Kidney glomerular epithelial cell (primary cell): Measurements from ENCODE around the gene NEU4.

Experiments
- DNase-seq: peaks from one replicate; lab custom pipeline; 2025; lab: John Stamatoyannopoulos, UW

NEU4 gene

DNA sequence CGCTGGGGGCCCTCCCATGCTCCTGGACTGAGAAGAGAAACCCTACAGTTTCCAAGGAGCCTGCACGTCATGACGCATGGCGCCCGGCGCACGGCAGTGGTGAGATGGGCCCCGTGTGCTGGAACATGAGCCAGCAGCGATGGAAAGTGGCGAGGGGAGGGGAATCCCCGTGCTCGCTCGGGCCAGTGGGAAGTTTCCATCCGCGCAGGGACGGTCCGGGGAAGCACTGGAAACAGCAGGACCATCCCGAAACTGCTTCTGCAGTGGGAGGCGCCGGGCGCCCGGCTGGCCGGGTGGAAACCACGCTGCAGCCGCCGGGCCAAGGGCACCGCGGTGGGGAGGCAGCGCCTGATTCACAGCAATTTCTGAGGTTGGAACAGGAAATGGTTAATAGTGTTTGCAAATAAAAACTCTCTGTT is 54.6 kb downstream of the NEU4 start:
- DNase-seq, result no peak

DNA sequence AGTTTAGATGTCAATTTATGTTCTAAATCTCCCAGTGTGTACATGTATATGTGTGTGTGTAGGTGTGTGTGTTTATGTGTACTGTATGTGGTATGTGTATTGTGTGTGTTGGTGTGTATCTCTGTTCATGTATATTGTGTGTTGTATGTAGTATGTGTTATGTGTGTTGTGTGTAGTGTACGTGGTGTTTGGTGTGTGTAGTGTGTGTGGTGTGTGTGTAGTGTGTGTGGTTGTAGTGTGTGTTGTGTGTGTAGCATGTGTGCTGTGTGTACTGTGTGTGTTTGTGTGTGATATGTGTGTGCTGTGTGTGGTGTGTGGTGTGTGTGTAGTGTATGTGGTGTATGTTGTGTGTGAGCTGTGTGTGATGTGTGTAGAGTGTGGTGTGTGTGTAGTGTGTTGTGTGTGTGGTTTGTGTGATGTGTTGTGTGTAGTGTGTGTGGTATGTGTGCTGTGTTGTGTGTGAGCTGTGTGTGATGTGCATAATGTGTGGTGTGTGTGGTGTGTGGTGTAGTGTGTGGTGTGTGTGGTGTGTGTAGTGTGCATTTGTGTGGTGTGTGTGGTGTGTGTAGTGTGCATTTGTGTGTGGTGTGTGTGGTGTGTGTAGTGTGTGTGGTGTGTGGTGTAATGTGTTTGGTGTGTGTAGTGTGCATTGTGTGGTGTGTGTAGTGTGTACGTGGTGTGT is 55.3 kb downstream of the NEU4 start:
- no peak for DNase-seq

DNA sequence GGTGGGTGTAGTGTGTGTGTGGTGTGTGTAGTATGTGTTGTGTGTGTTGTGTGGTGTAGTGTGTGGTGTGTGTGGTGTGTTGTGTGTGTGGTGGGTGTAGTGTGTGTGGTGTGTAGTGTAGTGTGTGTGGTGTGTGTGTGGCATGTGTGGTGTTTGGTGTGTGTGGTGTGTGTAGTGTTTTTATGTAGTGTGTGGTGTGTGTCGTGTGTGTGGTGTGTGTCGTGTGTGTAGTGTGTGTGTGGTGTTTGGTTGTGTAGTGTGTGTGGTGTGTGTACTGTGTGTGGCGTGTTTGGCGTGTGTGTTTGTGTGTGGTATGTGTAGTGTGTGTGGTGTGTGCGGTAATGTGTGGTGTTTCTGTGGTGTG is 55.8 kb downstream of the NEU4 start:
- no peak for DNase-seq

DNA sequence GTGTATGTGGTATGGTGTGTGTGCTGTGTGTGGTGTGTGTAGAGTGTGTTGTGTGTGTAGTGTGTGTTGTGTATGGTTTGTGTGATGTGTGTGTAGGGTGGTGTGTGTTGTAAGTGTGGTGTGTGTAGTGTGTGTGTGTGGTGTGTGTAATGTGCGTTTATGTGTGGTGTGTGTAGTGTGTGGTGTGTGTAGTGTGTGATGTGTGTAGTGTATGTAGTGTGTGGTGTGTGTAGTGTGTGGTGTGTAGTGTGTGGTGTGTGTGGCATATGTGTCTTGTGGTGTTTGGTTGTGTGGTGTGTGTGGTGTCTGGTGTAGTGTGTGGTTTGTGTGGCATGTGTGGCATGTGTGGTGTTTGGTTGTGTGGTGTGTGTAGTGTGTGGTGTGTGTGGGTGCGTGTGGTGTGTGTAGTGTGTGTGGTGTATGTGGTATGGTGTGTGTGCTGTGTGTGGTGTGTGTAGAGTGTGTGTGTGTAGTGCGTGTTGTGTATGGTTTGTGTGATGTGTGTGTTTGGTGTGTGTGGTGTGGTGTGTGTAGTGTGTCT is 56.5 kb downstream of the NEU4 start:
- no peak for DNase-seq

DNA sequence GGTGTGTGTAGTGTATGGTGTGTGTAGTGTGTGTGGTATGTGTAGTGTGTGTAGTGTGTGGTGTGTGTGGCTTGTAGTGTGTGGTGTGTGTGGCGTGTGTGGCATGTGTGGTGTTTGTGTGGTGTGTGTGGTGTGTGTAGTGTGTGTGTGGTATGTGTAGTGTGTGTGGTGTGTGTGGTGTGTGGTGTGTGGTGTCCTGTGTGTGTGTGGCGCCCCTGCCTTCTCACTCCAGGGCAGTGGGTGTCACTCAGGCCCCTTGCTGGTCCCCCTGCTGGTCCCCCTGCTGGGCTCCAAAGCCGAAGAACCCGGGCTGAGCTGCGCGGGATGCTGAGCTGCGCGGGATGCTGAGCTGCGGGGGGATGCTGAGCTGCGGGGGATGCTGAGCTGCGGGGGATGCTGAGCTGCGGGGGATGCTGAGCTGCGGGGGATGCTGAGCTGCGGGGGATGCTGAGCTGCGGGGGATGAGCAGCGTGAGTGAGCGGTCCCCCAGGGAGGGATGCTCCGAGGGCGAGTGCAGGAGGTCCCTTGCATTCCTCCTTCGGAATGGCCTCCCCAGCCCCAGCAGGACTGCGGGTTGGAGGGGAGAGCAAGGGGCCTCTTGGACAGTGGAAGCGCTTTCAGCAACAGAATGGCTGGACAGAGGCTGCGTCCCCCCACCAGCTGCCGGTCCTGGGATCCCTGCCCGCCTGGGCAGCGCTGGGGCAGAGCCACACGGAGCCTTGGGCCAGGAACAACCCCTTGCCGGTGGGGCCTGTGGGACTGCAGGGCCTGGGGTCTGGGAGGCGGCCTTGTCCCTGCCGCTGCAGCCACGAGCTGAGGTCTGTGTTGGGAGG is 57.2 kb downstream of the NEU4 start:
- DNase-seq, result no peak
